ENCODE data around the gene MYT1. TPM values are rescaled to one million over a fixed set of nuclear protein-coding genes. Genes with fewer than 3 reads are reported as not detected.

MYT1 gene
- total and polyA plus RNA-seq, 2 donors (not counting 1 experiment from before 2014, with no cell fraction given), result not detected

GRCh38 chr20:64142590-64142989 is 21.7 kb upstream of the MYT1 start:
- H2AFZ ChIP-seq (ENCODE audit: low read length), result no peak overlapping the region
- no peaks in the 10 kb centered on the region for H3K79me2 ChIP-seq (ENCODE audit: control insufficient read depth, insufficient read depth, low read length)
- no peaks in the 10 kb centered on the region for H3K9me3 ChIP-seq (ENCODE audit: control insufficient read depth, insufficient read depth, low read depth, low read length)
- H3K9ac ChIP-seq (ENCODE audit: insufficient read depth, low read length), result no peak overlapping the region
- no peaks in the 10 kb centered on the region for H4K20me1 ChIP-seq (ENCODE audit: control insufficient read depth, extremely low read depth, insufficient read depth, low read length)
- no peaks in the 10 kb centered on the region for H3K27me3 ChIP-seq (ENCODE audit: control insufficient read depth, insufficient read depth, low read length)
- no peak overlapping the region for H3K4me2 ChIP-seq (ENCODE audit: extremely low read depth, insufficient read depth, low read length)
- DNase-seq (ENCODE audit: low read depth in 2 of 2), result no peak
- H3K4me1 ChIP-seq (ENCODE audit: control insufficient read depth, extremely low read depth, insufficient read depth, low read length), result no peaks in the 10 kb centered on the region
- H3K36me3 ChIP-seq (ENCODE audit: control insufficient read depth, insufficient read depth, low read length), result no peaks in the 10 kb centered on the region
- no peak overlapping the region for H3K4me3 ChIP-seq (replicated peaks in 1 of 4; ENCODE audit: control extremely low read depth in 1 of 4, insufficient read depth in 1 of 4, low read depth in 3 of 4, low read length in 4 of 4)
- TF ChIP-seq CTCF (conservative IDR thresholded peaks at IDR 0.05 in 1 of 2, IDR thresholded peaks at IDR 0.05 in 1 of 2; ENCODE audit: low read depth in 1 of 2, low read length in 2 of 2) (no peak), EZH2 (IDR thresholded peaks at IDR 0.05; ENCODE audit: low read length, missing control alignments) (no peak)
- no peak overlapping the region for H3K27ac ChIP-seq (ENCODE audit: insufficient read depth, low read length)

- Histone ChIP-seq H3K9ac (ENCODE audit: insufficient read depth, low read length) (no peak overlapping the region), H3K4me1 (ENCODE audit: control insufficient read depth, extremely low read depth, insufficient read depth, low read length) (no peaks in the 10 kb centered on the region), H3K27me3 (ENCODE audit: control insufficient read depth, insufficient read depth, low read length) (no peaks in the 10 kb centered on the region), H3K79me2 (ENCODE audit: control insufficient read depth, insufficient read depth, low read length) (no peaks in the 10 kb centered on the region), H3K9me3 (ENCODE audit: control insufficient read depth, insufficient read depth, low read depth, low read length) (no peaks in the 10 kb centered on the region), H3K36me3 (ENCODE audit: control insufficient read depth, insufficient read depth, low read length) (no peaks in the 10 kb centered on the region), H4K20me1 (ENCODE audit: control insufficient read depth, extremely low read depth, insufficient read depth, low read length) (no peaks in the 10 kb centered on the region), H3K4me3 (replicated peaks in 1 of 4; ENCODE audit: control extremely low read depth in 1 of 4, insufficient read depth in 1 of 4, low read depth in 3 of 4, low read length in 4 of 4) (no peak overlapping the region), H3K27ac (ENCODE audit: insufficient read depth, low read length) (no peak overlapping the region), H2AFZ (ENCODE audit: low read length) (no peak overlapping the region), H3K4me2 (ENCODE audit: extremely low read depth, insufficient read depth, low read length) (no peak overlapping the region)
- no peak for TF ChIP-seq EZH2 (IDR thresholded peaks at IDR 0.05; ENCODE audit: low read length, missing control alignments)
- no peak for TF ChIP-seq CTCF (conservative IDR thresholded peaks at IDR 0.05 in 1 of 2, IDR thresholded peaks at IDR 0.05 in 1 of 2; ENCODE audit: low read depth in 1 of 2, low read length in 2 of 2)
- no peak for DNase-seq (ENCODE audit: low read depth in 2 of 2)
Measured at GRCh38 chr20:64143018-64143801, 21.0 kb upstream of the MYT1 start.

GRCh38 chr20:64144144-64144912 is 19.9 kb upstream of the MYT1 start:
- no peak overlapping the region for H3K4me3 ChIP-seq (replicated peaks in 1 of 4; ENCODE audit: control extremely low read depth in 1 of 4, insufficient read depth in 1 of 4, low read depth in 3 of 4, low read length in 4 of 4)
- no peak overlapping the region for H3K27ac ChIP-seq (ENCODE audit: insufficient read depth, low read length)
- no peaks in the 10 kb centered on the region for H3K9me3 ChIP-seq (ENCODE audit: control insufficient read depth, insufficient read depth, low read depth, low read length)
- H3K79me2 ChIP-seq (ENCODE audit: control insufficient read depth, insufficient read depth, low read length), result no peaks in the 10 kb centered on the region
- no peak overlapping the region for H3K4me2 ChIP-seq (ENCODE audit: extremely low read depth, insufficient read depth, low read length)
- H4K20me1 ChIP-seq (ENCODE audit: control insufficient read depth, extremely low read depth, insufficient read depth, low read length), result no peaks in the 10 kb centered on the region
- H3K27me3 ChIP-seq (ENCODE audit: control insufficient read depth, insufficient read depth, low read length), result no peaks in the 10 kb centered on the region
- no peaks in the 10 kb centered on the region for H3K4me1 ChIP-seq (ENCODE audit: control insufficient read depth, extremely low read depth, insufficient read depth, low read length)
- no peak for TF ChIP-seq EZH2 (IDR thresholded peaks at IDR 0.05; ENCODE audit: low read length, missing control alignments)
- TF ChIP-seq CTCF (conservative IDR thresholded peaks at IDR 0.05 in 1 of 2, IDR thresholded peaks at IDR 0.05 in 1 of 2; ENCODE audit: low read depth in 1 of 2, low read length in 2 of 2), result no peak
- no peak overlapping the region for H2AFZ ChIP-seq (ENCODE audit: low read length)
- no peaks in the 10 kb centered on the region for H3K36me3 ChIP-seq (ENCODE audit: control insufficient read depth, insufficient read depth, low read length)
- H3K9ac ChIP-seq (ENCODE audit: insufficient read depth, low read length), result no peak overlapping the region
- DNase-seq (ENCODE audit: low read depth in 2 of 2), result no peak
